Naive B cell (primary cell): ENCODE results near the gene FBXW11. TPM values are rescaled to one million over a fixed set of nuclear protein-coding genes. Genes with fewer than 3 reads are reported as not detected.
"Not testable (repeated sequence)": the region's sequence is repeated elsewhere in the genome, so short reads cannot be mapped to it uniquely, and the experiment has no call there.

Experiments
- ATAC-seq, 2 donors: fragments of 150-1000 bp; cut with Tn5 transposase; 2 replicates each; pipeline ENCODE4 v1.10.0; 2021; ENCODE audit warnings: low read depth in 2 of 2, mild to moderate bottlenecking in 2 of 2, moderate library complexity in 2 of 2
- DNase-seq: peaks from one replicate; pipeline ENCODE4 v3.0.0; 2022
- H3K27ac Mint-ChIP-seq, 6 donors: one replicate each; pipeline ENCODE4 v1.8.0; 2020 to 2022; ENCODE audit warnings: mild to moderate bottlenecking in 6 of 6, mixed read lengths in 6 of 6, moderate library complexity in 5 of 6, inconsistent platforms in 2 of 6
- H3K27me3 Mint-ChIP-seq, 3 donors: one replicate each; pipeline ENCODE4 v1.8.0; 2021 to 2022; ENCODE audit warnings: mixed read lengths in 3 of 3, mild to moderate bottlenecking in 1 of 3
- H3K36me3 Mint-ChIP-seq, 2 donors: one replicate each; pipeline ENCODE4 v1.8.0; 2020 to 2022; ENCODE audit warnings: mixed read lengths in 2 of 2, inconsistent platforms in 1 of 2, mild to moderate bottlenecking in 1 of 2
- H3K4me1 Mint-ChIP-seq, 3 donors: one replicate each; pipeline ENCODE4 v1.8.0; 2020 to 2022; ENCODE audit warnings: mixed read lengths in 3 of 3, inconsistent platforms in 1 of 3, mild to moderate bottlenecking in 1 of 3, moderate library complexity in 1 of 3
- H3K4me3 Mint-ChIP-seq, 8 donors: one replicate each; pipeline ENCODE4 v1.8.0; 2020 to 2022; ENCODE audit warnings: mild to moderate bottlenecking in 8 of 8, mixed read lengths in 8 of 8, moderate library complexity in 8 of 8, inconsistent platforms in 2 of 8
- H3K9me3 Mint-ChIP-seq, 7 donors: one replicate each; pipeline ENCODE4 v1.8.0; 2020 to 2022; ENCODE audit warnings: mixed read lengths in 7 of 7, mild to moderate bottlenecking in 5 of 7, inconsistent platforms in 2 of 7, moderate library complexity in 1 of 7
- polyA plus RNA-seq, 6 donors: library from polyadenylated mRNA; unstranded; fragments of 300-500 nt; fragmentation: Illumina TruSeq; gene quantifications; one replicate each; pipeline ENCODE4 v1.2.3, GENCODE V29; 2021; ENCODE audit warnings: low read depth in 6 of 6

FBXW11 gene
- polyA plus RNA-seq, 6 donors from 2014 or later, result 35.9 to 48.0 (median 41.5) TPM

DNA sequence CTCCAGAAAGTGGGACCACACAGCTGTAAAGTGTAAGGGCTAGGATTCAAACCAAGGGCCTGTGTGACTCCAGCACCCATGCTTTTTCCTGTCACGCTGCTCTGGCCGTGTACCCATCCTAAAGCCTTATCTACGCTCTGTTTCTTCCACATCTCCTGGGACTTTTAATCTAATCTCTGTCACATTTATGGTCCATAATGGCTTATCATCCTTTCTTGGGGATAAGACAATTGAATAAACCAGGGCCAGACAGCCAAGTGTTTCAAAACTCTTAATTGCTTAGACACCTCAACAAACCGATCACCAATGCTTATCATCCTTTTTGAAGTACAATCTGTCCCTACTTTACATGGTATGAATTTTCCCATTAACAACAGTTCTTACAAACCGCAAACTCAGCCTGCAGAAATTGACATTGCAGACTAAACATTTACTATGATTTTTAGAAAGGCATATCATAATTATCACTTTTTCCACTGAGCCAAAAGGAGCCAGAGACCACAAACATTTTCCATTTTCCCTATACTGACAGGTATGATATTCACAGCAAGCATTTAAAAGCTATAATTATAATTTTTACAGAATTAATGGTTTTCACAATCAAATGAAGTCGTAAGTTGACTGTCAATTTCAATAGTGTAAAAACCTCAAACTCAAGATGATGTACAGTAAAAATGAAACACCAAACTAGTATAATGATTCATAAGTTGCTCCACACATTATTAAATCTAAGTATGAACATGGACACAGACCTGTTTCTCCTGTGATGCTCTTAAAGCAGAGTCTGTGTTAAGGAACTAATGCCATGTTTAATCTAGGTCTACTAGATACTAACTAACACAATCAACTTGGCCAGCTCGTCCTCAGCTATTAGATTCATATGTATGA, 99.5 kb downstream of the FBXW11 start:
- Mint-ChIP-seq H3K4me3 (no peak overlapping the region), H3K36me3 (no peaks in the 10 kb centered on the region), H3K4me1 (peaks cover 35 to 58% (median 42%) of the 10 kb centered on the region in 3 donors), H3K27me3 (no peaks in the 10 kb centered on the region), H3K9me3 (no peaks in the 10 kb centered on the region), H3K27ac (peak overlapping the region in 1 of 6 donors; percentile 64)
- DNase-seq (no peak), ATAC-seq (no peak)

DNA sequence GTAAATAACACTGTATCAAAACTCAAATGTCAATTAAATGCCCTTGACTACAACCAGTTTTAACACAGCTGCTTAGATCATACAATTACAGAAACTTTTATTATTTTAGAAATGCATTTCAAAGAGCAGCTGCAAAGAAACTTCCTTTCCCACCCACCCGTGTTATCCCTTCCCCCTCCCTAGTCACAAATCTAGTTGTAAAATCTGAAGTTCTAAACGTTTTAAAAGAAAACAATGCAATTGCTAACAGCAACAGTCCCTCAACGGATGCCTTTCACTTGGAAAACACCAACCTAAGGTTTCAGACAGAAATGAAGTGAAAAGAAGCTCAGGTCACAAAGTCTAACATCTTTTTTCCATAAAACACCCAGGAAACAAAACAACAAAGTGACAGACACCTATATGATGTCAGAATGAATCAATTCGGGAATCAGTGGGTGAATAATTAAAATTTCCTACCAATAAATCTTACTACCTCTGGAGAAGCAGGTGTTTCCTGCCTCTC, 100.3 kb downstream of the FBXW11 start:
- DNase-seq (no peak), ATAC-seq (no peak)
- no peaks in the 10 kb centered on the region for H3K27me3 Mint-ChIP-seq
- no peak overlapping the region for H3K4me3 Mint-ChIP-seq
- no peaks in the 10 kb centered on the region for H3K9me3 Mint-ChIP-seq
- H3K4me1 Mint-ChIP-seq, result peaks cover 29 to 50% (median 35%) of the 10 kb centered on the region in 3 donors
- no peaks in the 10 kb centered on the region for H3K36me3 Mint-ChIP-seq
- peak overlapping the region in 3 of 6 donors; percentile 11 to 75 (median 41) for H3K27ac Mint-ChIP-seq

DNA sequence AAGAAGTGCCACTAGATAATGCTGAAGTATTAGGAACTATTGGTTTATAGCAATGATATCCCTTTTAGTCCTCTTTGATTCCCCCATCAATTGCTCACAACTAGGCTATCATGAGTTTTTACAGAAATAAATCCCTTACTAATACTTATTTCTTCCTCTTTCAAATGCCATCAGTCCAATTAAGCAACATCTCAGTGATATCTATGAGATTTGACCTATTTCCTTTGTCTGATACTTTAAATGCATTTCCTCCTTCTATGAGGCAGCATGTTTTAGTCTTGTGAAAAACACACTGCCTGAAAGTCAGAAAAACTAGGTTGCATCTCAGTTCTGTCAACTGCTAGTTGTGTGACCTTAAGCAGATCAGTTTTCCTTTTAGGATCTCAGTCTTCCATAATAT, 101.6 kb downstream of the FBXW11 start:
- Mint-ChIP-seq H3K4me3 (no peak overlapping the region), H3K27me3 (no peaks in the 10 kb centered on the region), H3K27ac (no peak overlapping the region), H3K9me3 (no peaks in the 10 kb centered on the region), H3K4me1 (peaks cover 29 to 53% (median 39%) of the 10 kb centered on the region in 3 donors), H3K36me3 (no peaks in the 10 kb centered on the region)
- ATAC-seq, result no peak
- DNase-seq, result no peak

DNA sequence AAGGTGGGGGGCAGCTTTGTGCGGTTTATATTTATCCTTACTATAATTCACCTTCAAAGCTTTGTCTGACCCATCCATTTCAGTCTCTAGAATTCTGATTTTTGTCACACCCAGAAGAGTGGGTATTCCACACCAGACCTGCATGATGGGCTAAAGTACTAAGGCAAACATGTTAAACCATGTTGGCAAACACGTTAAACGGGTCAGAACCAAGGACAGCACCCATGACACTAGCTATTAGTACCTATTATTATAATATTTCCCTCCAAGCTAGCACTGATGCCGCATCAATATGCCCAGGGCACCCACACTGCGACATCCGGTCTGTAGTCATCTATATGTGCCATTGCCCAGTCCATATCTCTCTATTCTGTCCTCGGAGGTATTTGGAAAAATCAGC, 104.7 kb downstream of the FBXW11 start:
- H3K4me3 Mint-ChIP-seq, result no peak overlapping the region
- H3K27me3 Mint-ChIP-seq, result no peaks in the 10 kb centered on the region
- H3K36me3 Mint-ChIP-seq, result peaks cover 0 to 5% of the 10 kb centered on the region in 2 donors
- DNase-seq (no peak), ATAC-seq (no peak)
- peaks cover 23 to 45% (median 31%) of the 10 kb centered on the region in 3 donors for H3K4me1 Mint-ChIP-seq
- no peak overlapping the region for H3K27ac Mint-ChIP-seq
- H3K9me3 Mint-ChIP-seq, result no peaks in the 10 kb centered on the region

DNA sequence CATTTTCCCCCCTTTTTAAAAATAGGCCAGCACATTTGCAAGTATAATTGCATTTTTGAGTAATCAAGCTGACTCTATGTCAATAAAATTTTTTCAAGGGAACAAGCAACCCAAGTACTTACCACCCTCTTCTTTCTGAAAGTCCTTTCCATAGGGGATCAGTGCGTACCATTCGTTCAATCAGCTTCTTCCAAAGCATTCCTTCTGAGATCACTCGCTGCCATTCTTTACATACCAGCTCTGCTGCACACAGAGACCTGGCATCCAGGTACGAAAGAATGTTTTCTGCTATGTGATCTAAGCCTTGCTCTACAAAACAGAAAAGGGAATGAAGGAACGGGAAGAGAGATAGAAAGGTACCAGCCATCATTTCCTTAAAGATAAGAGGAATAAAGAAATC, 106.6 kb downstream of the FBXW11 start:
- H3K36me3 Mint-ChIP-seq, result peaks cover 0 to 5% of the 10 kb centered on the region in 2 donors
- H3K4me3 Mint-ChIP-seq, result no peak overlapping the region
- H3K27me3 Mint-ChIP-seq, result no peaks in the 10 kb centered on the region
- ATAC-seq (no peak), DNase-seq (no peak)
- H3K9me3 Mint-ChIP-seq, result no peaks in the 10 kb centered on the region
- peak overlapping the region in 3 of 6 donors; percentile 47 to 67 (median 66) for H3K27ac Mint-ChIP-seq
- peaks cover 5 to 25% (median 15%) of the 10 kb centered on the region in 3 donors for H3K4me1 Mint-ChIP-seq

- Mint-ChIP-seq H3K9me3 (no peaks in the 10 kb centered on the region), H3K36me3 (peaks cover 0 to 5% of the 10 kb centered on the region in 2 donors), H3K27me3 (no peaks in the 10 kb centered on the region), H3K4me1 (peaks cover 3 to 23% (median 14%) of the 10 kb centered on the region in 3 donors), H3K27ac (no peak overlapping the region), H3K4me3 (no peak overlapping the region)
- DNase-seq (no peak), ATAC-seq (no peak)
Observed at GRCh38 chr5:171898879-171899278, 107.6 kb downstream of the FBXW11 start.

DNA sequence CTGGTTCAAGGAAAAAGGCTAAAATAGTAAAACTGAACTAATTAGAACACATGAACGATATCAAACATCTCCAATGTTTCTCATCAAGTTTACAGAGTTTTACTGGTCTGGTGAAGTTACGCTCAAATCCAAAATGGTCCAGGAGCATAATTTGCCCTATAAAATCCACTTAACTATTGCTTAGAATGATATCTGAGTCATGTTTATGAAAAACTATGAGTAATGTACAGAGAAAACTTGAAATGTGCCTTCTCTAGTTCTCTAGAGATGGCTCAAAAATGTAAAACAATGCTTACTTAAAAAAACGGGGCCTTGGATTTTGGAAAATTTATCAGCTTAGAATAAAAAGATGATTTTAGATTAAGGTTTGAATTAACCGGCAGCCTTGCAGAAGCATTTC, 108.1 kb downstream of the FBXW11 start:
- Mint-ChIP-seq H3K36me3 (peaks cover 0 to 5% of the 10 kb centered on the region in 2 donors), H3K4me3 (no peak overlapping the region), H3K4me1 (peaks cover 3 to 19% (median 11%) of the 10 kb centered on the region in 3 donors), H3K9me3 (no peaks in the 10 kb centered on the region), H3K27ac (no peak overlapping the region), H3K27me3 (no peaks in the 10 kb centered on the region)
- ATAC-seq, result no peak
- no peak for DNase-seq

DNA sequence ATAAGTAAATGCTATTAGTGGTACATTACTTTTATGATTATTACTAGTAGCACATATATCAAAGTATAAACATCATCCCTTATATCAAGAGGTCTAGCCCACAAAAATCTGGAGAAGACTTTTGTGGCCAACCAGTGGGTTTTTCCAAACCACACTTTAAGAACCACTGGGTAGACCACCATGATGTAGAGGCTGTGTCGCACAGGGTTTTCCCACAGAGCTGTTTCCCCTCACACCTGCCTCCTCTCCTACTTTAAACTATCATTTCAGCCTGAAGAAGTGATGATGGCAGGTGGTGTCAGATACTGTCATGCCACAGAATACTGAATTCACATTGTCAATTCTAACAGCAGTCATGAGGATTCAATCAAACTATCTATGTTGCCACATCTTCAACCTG, 109.2 kb downstream of the FBXW11 start:
- DNase-seq (no peak), ATAC-seq (no peak)
- Mint-ChIP-seq H3K4me1 (peaks cover 0 to 8% (median 6%) of the 10 kb centered on the region in 3 donors), H3K36me3 (peaks cover 0 to 5% of the 10 kb centered on the region in 2 donors), H3K9me3 (no peaks in the 10 kb centered on the region), H3K27ac (no peak overlapping the region), H3K4me3 (no peak overlapping the region), H3K27me3 (no peaks in the 10 kb centered on the region)

GRCh38 chr5:171895081-171895480, 111.4 kb downstream of the FBXW11 start:
- no peak overlapping the region for H3K4me3 Mint-ChIP-seq
- ATAC-seq (no peak), DNase-seq (no peak)
- peaks cover 0 to 4% (median 3%) of the 10 kb centered on the region in 3 donors for H3K4me1 Mint-ChIP-seq
- no peaks in the 10 kb centered on the region for H3K9me3 Mint-ChIP-seq
- H3K36me3 Mint-ChIP-seq, result peaks cover 12 to 14% of the 10 kb centered on the region in 2 donors
- H3K27ac Mint-ChIP-seq, result peak overlapping the region in 3 of 6 donors; percentile 16 to 42 (median 32)
- no peaks in the 10 kb centered on the region for H3K27me3 Mint-ChIP-seq

- Mint-ChIP-seq H3K27ac (peak overlapping the region in 1 of 6 donors; percentile 29), H3K9me3 (no peaks in the 10 kb centered on the region), H3K4me1 (no peaks in the 10 kb centered on the region), H3K36me3 (peaks cover 12 to 20% of the 10 kb centered on the region in 2 donors), H3K4me3 (no peak overlapping the region), H3K27me3 (no peaks in the 10 kb centered on the region)
- ATAC-seq (no peak), DNase-seq (no peak)
Observed at GRCh38 chr5:171893290-171893886, 113.0 kb downstream of the FBXW11 start.

DNA sequence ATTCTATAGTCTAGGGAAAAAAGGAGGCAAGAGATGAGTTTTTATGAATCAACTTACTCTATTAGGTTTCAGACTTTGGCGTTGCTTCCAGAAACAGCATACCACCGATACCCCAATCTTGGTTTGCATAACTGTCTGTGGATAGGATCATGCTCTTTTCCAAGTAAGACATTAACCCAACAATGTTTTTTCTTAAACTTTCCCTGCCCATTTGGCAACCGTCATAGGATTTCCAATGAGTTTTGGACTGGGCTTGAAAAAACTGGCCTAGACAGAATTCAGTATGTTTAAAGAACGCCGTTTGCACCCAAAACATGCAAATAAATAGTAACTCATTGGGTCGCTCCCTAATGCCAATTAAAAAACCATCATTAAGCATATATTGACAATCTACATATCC, 114.8 kb downstream of the FBXW11 start:
- Mint-ChIP-seq H3K36me3 (peaks cover 12 to 24% of the 10 kb centered on the region in 2 donors), H3K4me1 (no peaks in the 10 kb centered on the region), H3K27me3 (no peaks in the 10 kb centered on the region), H3K9me3 (no peaks in the 10 kb centered on the region), H3K4me3 (no peak overlapping the region), H3K27ac (peak overlapping the region in 2 of 6 donors; percentile 17 to 44)
- DNase-seq (no peak), ATAC-seq (no peak)

DNA sequence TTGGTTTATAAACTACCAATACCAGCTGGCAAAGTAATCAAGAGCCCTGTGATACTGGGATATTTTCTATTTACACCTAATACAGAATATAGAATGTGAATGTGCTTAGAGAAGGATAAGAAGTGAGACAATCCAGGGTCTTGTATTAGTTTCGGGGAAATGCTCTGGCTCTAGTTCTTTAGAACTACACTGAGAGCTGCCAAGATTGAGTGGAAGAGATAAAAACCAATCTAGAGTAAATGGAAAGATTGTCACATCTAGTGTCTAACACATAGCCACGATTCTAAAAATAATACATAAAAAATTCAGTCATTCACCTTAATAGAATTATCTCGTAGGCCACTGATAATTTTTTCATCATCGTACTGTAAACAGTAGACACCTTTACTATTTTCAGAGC, 115.3 kb downstream of the FBXW11 start:
- Mint-ChIP-seq H3K36me3 (peaks cover 12 to 24% of the 10 kb centered on the region in 2 donors), H3K27ac (peak overlapping the region in 2 of 6 donors; percentile 17 to 44), H3K4me1 (no peaks in the 10 kb centered on the region), H3K27me3 (no peaks in the 10 kb centered on the region), H3K9me3 (no peaks in the 10 kb centered on the region), H3K4me3 (no peak overlapping the region)
- ATAC-seq, result no peak
- no peak for DNase-seq

GRCh38 chr5:171888051-171888481, 118.4 kb downstream of the FBXW11 start:
- H3K27me3 Mint-ChIP-seq, result no peaks in the 10 kb centered on the region
- H3K4me3 Mint-ChIP-seq, result no peak overlapping the region
- peak overlapping the region in 2 of 6 donors; percentile 47 to 53 for H3K27ac Mint-ChIP-seq
- H3K9me3 Mint-ChIP-seq, result no peaks in the 10 kb centered on the region
- no peak for ATAC-seq
- H3K4me1 Mint-ChIP-seq, result no peaks in the 10 kb centered on the region
- DNase-seq, result no peak
- H3K36me3 Mint-ChIP-seq, result peaks cover 12 to 40% of the 10 kb centered on the region in 2 donors

DNA sequence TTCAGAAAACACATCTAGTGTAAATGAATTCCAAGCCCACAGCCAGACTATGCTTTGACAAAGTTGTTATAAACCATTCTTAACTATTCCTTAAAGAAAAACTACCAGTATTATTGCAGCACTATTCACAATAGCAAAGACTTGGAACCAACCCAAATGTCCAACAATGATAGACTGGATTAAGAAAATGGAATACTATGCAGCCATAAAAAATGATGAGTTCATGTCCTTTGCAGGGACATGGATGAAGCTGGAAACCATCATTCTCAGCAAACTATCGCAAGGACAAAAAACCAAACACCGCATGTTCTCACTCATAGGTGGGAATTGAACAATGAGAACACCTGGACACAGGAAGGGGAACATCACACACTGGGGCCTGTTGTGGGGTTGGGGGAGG, 120.4 kb downstream of the FBXW11 start:
- H3K36me3 Mint-ChIP-seq, result peaks cover 9 to 38% of the 10 kb centered on the region in 2 donors
- DNase-seq, H3K9me3 Mint-ChIP-seq, ATAC-seq, H3K4me3 Mint-ChIP-seq, H3K4me1 Mint-ChIP-seq, H3K27ac Mint-ChIP-seq, H3K27me3 Mint-ChIP-seq: not testable (repeated sequence)
